Trophoblast cell (in vitro differentiated cells and primary cell): ENCODE measurements around the gene PLXNA3.

Experiments
- DNase-seq, 2 donors: peaks; one replicate each; pipeline ENCODE4 v3.0.0-alpha.2; 2016
- H2AFZ ChIP-seq: 2 replicates; pipeline ENCODE4 v1.6.1; 2013; ENCODE audit warnings: low read length, moderate library complexity, mild to moderate bottlenecking; ENCODE audit not compliant: insufficient read depth, poor library complexity
- H2AK5ac ChIP-seq: 2 replicates; pipeline ENCODE4 v1.6.1; 2013; ENCODE audit warnings: mild to moderate bottlenecking, low read length
- H2BK120ac ChIP-seq: 2 replicates; pipeline ENCODE4 v1.6.1; 2013; ENCODE audit warnings: low read length, mild to moderate bottlenecking, moderate library complexity; ENCODE audit not compliant: insufficient read depth, poor library complexity
- H2BK12ac ChIP-seq: 2 replicates; pipeline ENCODE4 v1.6.1; 2013; ENCODE audit warnings: mild to moderate bottlenecking, low read length, moderate library complexity
- H2BK5ac ChIP-seq: 2 replicates; pipeline ENCODE4 v1.6.1; 2013; ENCODE audit warnings: low read length, low read depth, moderate library complexity, mild to moderate bottlenecking; ENCODE audit not compliant: poor library complexity
- H3K14ac ChIP-seq: 2 replicates; pipeline ENCODE4 v1.6.1; 2013; ENCODE audit warnings: mild to moderate bottlenecking, low read length
- H3K18ac ChIP-seq: 2 replicates; pipeline ENCODE4 v1.6.1; 2013; ENCODE audit warnings: mild to moderate bottlenecking, low read length
- H3K23ac ChIP-seq: 2 replicates; pipeline ENCODE4 v1.6.1; 2013; ENCODE audit warnings: low read length
- H3K27ac ChIP-seq: 2 replicates; pipeline ENCODE4 v1.5.1; 2013; ENCODE audit warnings: low read depth, mild to moderate bottlenecking, inconsistent platforms, low read length, moderate library complexity
- H3K27me3 ChIP-seq: 2 replicates; pipeline ENCODE4 v1.6.1; 2013; ENCODE audit warnings: inconsistent platforms, mild to moderate bottlenecking, low read length, moderate library complexity; ENCODE audit not compliant: insufficient read depth
- H3K36me3 ChIP-seq, 2 experiments: 1 replicate in 1 of 2; 2 replicates in 1 of 2; pipeline ENCODE4 v1.6.1; 2013; ENCODE audit warnings: low read length in 2 of 2, mild to moderate bottlenecking in 2 of 2, moderate library complexity in 1 of 2; ENCODE audit not compliant: insufficient read depth in 2 of 2, control insufficient read depth in 1 of 2
- H3K4ac ChIP-seq: 2 replicates; pipeline ENCODE4 v1.6.1; 2013; ENCODE audit warnings: low read depth, mild to moderate bottlenecking, low read length, moderate library complexity
- H3K4me1 ChIP-seq, 2 experiments: 1 replicate in 1 of 2; 2 replicates in 1 of 2; pipeline ENCODE4 v1.6.1; 2013; ENCODE audit warnings: low read length in 2 of 2, mild to moderate bottlenecking in 2 of 2, moderate library complexity in 1 of 2; ENCODE audit not compliant: insufficient read depth in 2 of 2, control insufficient read depth in 1 of 2
- H3K4me2 ChIP-seq: 2 replicates; pipeline ENCODE4 v1.6.1; 2013; ENCODE audit warnings: inconsistent platforms, mild to moderate bottlenecking, low read length, moderate library complexity
- H3K4me3 ChIP-seq: 2 replicates; pipeline ENCODE4 v1.5.1; 2013; ENCODE audit warnings: mild to moderate bottlenecking, low read depth, low read length, inconsistent platforms
- H3K79me1 ChIP-seq: one replicate; pipeline ENCODE4 v1.6.1; 2013; ENCODE audit warnings: low read length
- H3K79me2 ChIP-seq: 2 replicates; pipeline ENCODE4 v1.6.1; 2013; ENCODE audit warnings: low read length, mild to moderate bottlenecking; ENCODE audit not compliant: control insufficient read depth, insufficient read depth, poor library complexity
- H3K9ac ChIP-seq: 2 replicates; pipeline ENCODE4 v1.6.1; 2013; ENCODE audit warnings: mild to moderate bottlenecking, low read length
- H3K9me3 ChIP-seq: 2 replicates; pipeline ENCODE4 v1.6.1; 2013; ENCODE audit warnings: low read depth, mild to moderate bottlenecking, control low read depth, inconsistent platforms, low read length; ENCODE audit not compliant: insufficient read depth
- H4K12ac ChIP-seq: 2 replicates; pipeline ENCODE4 v1.6.1; 2013; ENCODE audit warnings: low read depth, mild to moderate bottlenecking, low read length, moderate library complexity
- H4K8ac ChIP-seq: 2 replicates; pipeline ENCODE4 v1.6.1; 2013; ENCODE audit warnings: low read depth, mild to moderate bottlenecking, low read length, moderate library complexity
- H4K91ac ChIP-seq: one replicate; pipeline ENCODE4 v1.6.1; 2013; ENCODE audit warnings: low read depth, mild to moderate bottlenecking, low read length, moderate library complexity
- WGBS: extraction: QIAGEN DNeasy Blood & Tissue Kit; methylation state at CpG from one replicate; pipeline ENCODE4 v1.1.7; 2013; ENCODE audit warnings: missing lambda C conversion rate; ENCODE audit not compliant: insufficient read length, insufficient coverage; ENCODE audit errors: extremely low coverage; 5-methylcytosine and 5-hydroxymethylcytosine counted together

Gene PLXNA3

DNA sequence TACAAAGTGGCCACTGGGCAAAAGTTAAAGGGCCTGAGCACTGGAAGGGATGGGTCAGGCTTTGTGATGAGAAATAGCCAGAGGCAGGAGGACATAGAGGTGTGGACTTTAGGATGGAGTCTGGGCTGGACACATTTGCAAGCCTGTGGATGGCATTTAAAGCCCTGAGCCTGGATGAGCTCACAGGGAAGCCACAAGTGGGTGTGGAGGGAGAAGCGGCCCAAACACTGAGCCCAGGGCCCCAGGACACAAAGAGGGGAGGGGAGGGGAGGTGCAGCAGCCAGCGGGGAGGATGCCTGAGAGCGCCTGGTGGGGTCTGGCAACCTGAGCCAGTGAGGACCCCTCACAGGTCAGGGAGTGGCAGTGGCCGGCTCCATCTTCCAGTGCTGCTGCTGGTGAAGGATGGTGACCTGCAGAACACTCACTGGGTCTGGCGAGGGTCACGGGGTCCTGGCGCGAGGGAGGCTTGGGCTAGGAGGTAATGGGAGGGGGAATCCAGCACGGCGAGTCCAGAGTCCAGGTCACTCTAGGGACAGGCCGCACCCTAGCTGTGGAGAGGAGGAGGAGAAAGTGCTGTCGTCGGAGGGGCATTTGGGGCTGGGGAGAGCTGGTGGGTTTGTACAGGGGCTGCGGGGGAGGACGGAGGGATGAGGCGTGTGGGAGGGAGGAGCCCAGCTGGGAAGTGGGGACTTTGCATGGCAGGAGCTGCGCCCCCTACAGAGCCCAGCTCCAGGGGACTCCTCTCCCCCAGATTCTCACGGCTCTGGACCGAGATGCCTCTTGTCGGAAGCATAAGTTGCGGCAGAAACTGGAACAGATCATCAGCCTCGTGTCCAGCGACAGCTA, 14.0 kb downstream of the PLXNA3 start:
- H2BK5ac ChIP-seq, result no peak overlapping the region
- H3K14ac ChIP-seq, result no peak overlapping the region
- no peak overlapping the region for H3K4me3 ChIP-seq
- no peak overlapping the region for H3K27ac ChIP-seq
- H3K27me3 ChIP-seq, result no peaks in the 10 kb centered on the region
- no peaks in the 10 kb centered on the region for H3K79me1 ChIP-seq
- no peak overlapping the region for H2AFZ ChIP-seq
- DNase-seq, result no peak
- H2BK120ac ChIP-seq, result no peak overlapping the region
- no peak overlapping the region for H3K18ac ChIP-seq
- WGBS, result no CpG with 5 or more reads among the region's 23 CpGs
- no peak overlapping the region for H3K23ac ChIP-seq
- no peaks in the 10 kb centered on the region for H3K9me3 ChIP-seq
- H4K91ac ChIP-seq, result no peak overlapping the region
- H3K79me2 ChIP-seq, result no peaks in the 10 kb centered on the region
- no peak overlapping the region for H2BK12ac ChIP-seq
- no peak overlapping the region for H3K4ac ChIP-seq
- H3K4me2 ChIP-seq, result no peak overlapping the region
- H3K4me1 ChIP-seq, result no peaks in the 10 kb centered on the region
- no peak overlapping the region for H4K8ac ChIP-seq
- H3K9ac ChIP-seq, result no peak overlapping the region
- no peak overlapping the region for H4K12ac ChIP-seq
- H2AK5ac ChIP-seq, result no peak overlapping the region
- H3K36me3 ChIP-seq, result peaks cover 67 to 70% of the 10 kb centered on the region in 2 experiments

DNA sequence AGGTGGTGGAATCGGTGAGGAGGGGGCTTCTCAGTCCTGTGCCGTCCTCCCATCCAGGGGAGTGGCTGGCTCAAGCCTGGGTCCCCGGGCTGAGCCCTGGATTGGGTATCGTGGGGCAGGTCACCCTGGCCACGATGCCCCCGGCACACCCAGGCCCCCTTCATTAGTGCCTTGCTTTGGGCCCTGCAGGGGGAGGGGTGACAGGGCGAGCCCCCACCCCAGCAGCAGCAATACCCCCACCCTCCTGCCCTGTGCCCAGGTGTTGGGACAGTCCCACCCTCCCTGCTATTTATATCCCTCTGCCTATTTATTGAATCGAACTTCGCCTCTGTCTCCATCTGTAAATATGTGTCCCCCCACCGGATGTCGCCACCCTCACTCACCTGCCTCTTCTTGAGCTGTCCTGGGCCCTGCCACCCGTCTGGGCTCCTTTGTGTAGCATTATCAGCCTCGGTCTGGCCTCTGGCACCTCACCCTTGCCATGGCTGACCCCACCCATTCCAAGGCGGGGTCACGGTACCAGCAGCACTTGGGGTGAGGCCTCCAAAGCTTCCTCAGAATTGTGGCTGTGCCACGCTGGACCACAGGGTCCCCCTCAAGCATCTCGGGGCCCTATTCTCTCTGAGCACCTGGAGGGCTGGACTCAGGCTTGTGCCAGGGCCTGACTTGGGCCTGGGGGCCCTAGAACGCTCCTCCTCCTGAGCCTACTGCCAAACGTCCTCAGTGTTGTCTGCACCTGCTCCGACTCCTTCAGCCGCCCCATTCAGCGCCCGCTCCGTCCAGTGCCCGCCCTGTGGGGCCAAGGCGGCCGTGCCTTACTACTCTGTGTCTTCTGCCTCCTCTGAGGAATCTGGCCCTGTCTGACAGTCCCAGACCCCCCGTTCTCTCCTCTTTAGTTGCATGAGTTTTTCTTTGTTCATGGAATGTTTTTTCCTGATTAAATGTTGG, 14.9 kb downstream of the PLXNA3 start:
- WGBS, result no CpG with 5 or more reads among the region's 28 CpGs
- H3K4me3 ChIP-seq, result no peak overlapping the region
- no peak overlapping the region for H2AFZ ChIP-seq
- no peak overlapping the region for H2BK12ac ChIP-seq
- H3K4me1 ChIP-seq, result no peaks in the 10 kb centered on the region
- H2AK5ac ChIP-seq, result no peak overlapping the region
- no peak for DNase-seq
- no peak overlapping the region for H2BK120ac ChIP-seq
- no peaks in the 10 kb centered on the region for H3K9me3 ChIP-seq
- H4K8ac ChIP-seq, result no peak overlapping the region
- H3K27me3 ChIP-seq, result no peaks in the 10 kb centered on the region
- H3K27ac ChIP-seq, result no peak overlapping the region
- no peak overlapping the region for H4K12ac ChIP-seq
- H3K79me1 ChIP-seq, result no peaks in the 10 kb centered on the region
- H4K91ac ChIP-seq, result no peak overlapping the region
- no peak overlapping the region for H3K23ac ChIP-seq
- no peak overlapping the region for H3K4me2 ChIP-seq
- H2BK5ac ChIP-seq, result no peak overlapping the region
- no peak overlapping the region for H3K18ac ChIP-seq
- H3K79me2 ChIP-seq, result no peaks in the 10 kb centered on the region
- peaks cover 59 to 62% of the 10 kb centered on the region in 2 experiments for H3K36me3 ChIP-seq
- no peak overlapping the region for H3K14ac ChIP-seq
- H3K9ac ChIP-seq, result no peak overlapping the region
- no peak overlapping the region for H3K4ac ChIP-seq

GRCh38 chrX:154473683-154474082, 15.6 kb downstream of the PLXNA3 start:
- Histone ChIP-seq H2BK12ac (no peak overlapping the region), H3K4me1 (peaks cover 0 to 3% of the 10 kb centered on the region in 2 experiments), H3K79me1 (no peaks in the 10 kb centered on the region), H2BK5ac (no peak overlapping the region), H3K14ac (no peak overlapping the region), H3K27me3 (no peaks in the 10 kb centered on the region), H3K18ac (no peak overlapping the region), H4K8ac (no peak overlapping the region), H4K12ac (no peak overlapping the region), H3K79me2 (no peaks in the 10 kb centered on the region), H2AFZ (no peak overlapping the region), H3K9ac (no peak overlapping the region), H3K4me3 (no peak overlapping the region), H3K36me3 (peaks cover 52 to 54% of the 10 kb centered on the region in 2 experiments), H3K4me2 (no peak overlapping the region), H4K91ac (no peak overlapping the region), H3K9me3 (no peaks in the 10 kb centered on the region), H2AK5ac (no peak overlapping the region), H2BK120ac (no peak overlapping the region), H3K23ac (no peak overlapping the region), H3K4ac (no peak overlapping the region), H3K27ac (no peak overlapping the region)
- DNase-seq, result no peak
- no CpG with 5 or more reads among the region's 7 CpGs for WGBS

- no peak for DNase-seq
- Histone ChIP-seq H3K9me3 (no peaks in the 10 kb centered on the region), H2BK12ac (no peak overlapping the region), H2AFZ (no peak overlapping the region), H3K4ac (no peak overlapping the region), H3K27me3 (no peaks in the 10 kb centered on the region), H3K18ac (no peak overlapping the region), H3K9ac (no peak overlapping the region), H3K4me3 (no peak overlapping the region), H4K8ac (no peak overlapping the region), H2BK5ac (no peak overlapping the region), H3K4me1 (peaks cover 5% of the 10 kb centered on the region in 2 experiments), H4K91ac (no peak overlapping the region), H3K27ac (no peak overlapping the region), H3K4me2 (no peak overlapping the region), H3K79me1 (peaks cover 5% of the 10 kb centered on the region), H3K23ac (no peak overlapping the region), H3K36me3 (peaks cover 20 to 23% of the 10 kb centered on the region in 2 experiments), H2BK120ac (no peak overlapping the region), H2AK5ac (no peak overlapping the region), H4K12ac (no peak overlapping the region), H3K14ac (no peak overlapping the region), H3K79me2 (no peaks in the 10 kb centered on the region)
- WGBS, result no CpG with 5 or more reads among the region's 8 CpGs
Observed at GRCh38 chrX:154476821-154477220, 18.7 kb downstream of the PLXNA3 start.
